Measurements from ENCODE around the gene CYLD. TPM values are rescaled to one million over a fixed set of nuclear protein-coding genes. Genes with fewer than 3 reads are reported as not detected.

Gene CYLD
- total RNA-seq, 1 experiment from 2014 or later, result 10.1 TPM

DNA sequence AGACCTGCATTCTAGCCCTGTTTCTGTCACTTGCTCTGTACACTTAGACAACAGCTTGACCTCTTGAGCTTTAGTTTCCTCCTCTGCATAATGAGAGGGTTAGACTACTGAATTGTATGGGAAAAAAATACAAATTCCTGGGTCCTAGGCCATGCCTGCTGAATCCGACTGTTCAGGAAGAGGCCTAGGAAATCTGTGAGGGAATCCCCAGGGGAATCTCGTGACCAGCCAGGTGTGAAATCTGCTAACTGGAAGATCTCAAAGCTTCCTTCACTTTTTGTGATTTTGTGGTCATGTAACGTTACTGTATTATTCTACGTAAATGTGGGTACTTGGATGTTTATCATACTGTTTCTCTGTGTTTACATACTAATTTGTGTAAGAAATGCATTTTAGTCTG is 58.2 kb downstream of the CYLD start:
- CTCF ChIA-PET, result no interaction called here
- TF ChIP-seq, protein P1, sequence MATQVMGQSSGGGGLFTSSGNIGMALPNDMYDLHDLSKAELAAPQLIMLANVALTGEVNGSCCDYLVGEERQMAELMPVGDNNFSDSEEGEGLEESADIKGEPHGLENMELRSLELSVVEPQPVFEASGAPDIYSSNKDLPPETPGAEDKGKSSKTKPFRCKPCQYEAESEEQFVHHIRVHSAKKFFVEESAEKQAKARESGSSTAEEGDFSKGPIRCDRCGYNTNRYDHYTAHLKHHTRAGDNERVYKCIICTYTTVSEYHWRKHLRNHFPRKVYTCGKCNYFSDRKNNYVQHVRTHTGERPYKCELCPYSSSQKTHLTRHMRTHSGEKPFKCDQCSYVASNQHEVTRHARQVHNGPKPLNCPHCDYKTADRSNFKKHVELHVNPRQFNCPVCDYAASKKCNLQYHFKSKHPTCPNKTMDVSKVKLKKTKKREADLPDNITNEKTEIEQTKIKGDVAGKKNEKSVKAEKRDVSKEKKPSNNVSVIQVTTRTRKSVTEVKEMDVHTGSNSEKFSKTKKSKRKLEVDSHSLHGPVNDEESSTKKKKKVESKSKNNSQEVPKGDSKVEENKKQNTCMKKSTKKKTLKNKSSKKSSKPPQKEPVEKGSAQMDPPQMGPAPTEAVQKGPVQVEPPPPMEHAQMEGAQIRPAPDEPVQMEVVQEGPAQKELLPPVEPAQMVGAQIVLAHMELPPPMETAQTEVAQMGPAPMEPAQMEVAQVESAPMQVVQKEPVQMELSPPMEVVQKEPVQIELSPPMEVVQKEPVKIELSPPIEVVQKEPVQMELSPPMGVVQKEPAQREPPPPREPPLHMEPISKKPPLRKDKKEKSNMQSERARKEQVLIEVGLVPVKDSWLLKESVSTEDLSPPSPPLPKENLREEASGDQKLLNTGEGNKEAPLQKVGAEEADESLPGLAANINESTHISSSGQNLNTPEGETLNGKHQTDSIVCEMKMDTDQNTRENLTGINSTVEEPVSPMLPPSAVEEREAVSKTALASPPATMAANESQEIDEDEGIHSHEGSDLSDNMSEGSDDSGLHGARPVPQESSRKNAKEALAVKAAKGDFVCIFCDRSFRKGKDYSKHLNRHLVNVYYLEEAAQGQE (IDR thresholded peaks at IDR 0.05; ENCODE audit: insufficient read depth in 1 of 2, low read depth in 2 of 2, low read length in 1 of 2), result no peak
- no peak for TF ChIP-seq TCF7L2 (IDR thresholded peaks at IDR 0.05; ENCODE audit: low read depth, low read length)
- TF ChIP-seq, protein P2, sequence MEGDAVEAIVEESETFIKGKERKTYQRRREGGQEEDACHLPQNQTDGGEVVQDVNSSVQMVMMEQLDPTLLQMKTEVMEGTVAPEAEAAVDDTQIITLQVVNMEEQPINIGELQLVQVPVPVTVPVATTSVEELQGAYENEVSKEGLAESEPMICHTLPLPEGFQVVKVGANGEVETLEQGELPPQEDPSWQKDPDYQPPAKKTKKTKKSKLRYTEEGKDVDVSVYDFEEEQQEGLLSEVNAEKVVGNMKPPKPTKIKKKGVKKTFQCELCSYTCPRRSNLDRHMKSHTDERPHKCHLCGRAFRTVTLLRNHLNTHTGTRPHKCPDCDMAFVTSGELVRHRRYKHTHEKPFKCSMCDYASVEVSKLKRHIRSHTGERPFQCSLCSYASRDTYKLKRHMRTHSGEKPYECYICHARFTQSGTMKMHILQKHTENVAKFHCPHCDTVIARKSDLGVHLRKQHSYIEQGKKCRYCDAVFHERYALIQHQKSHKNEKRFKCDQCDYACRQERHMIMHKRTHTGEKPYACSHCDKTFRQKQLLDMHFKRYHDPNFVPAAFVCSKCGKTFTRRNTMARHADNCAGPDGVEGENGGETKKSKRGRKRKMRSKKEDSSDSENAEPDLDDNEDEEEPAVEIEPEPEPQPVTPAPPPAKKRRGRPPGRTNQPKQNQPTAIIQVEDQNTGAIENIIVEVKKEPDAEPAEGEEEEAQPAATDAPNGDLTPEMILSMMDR (IDR thresholded peaks at IDR 0.05), result no peak
- TF ChIP-seq POLR2AphosphoS5 (IDR thresholded peaks at IDR 0.05; ENCODE audit: low read depth, low read length), result no peak
- no peak for TF ChIP-seq SIN3A (IDR thresholded peaks at IDR 0.05; ENCODE audit: borderline replicate concordance, insufficient read depth, low read depth, low read length)
- in situ Hi-C loops (cut with HindIII; ENCODE audit: low pct_unique_long_range_greater_than_20kb, low sequenced_read_pairs), result no loop called here

DNA sequence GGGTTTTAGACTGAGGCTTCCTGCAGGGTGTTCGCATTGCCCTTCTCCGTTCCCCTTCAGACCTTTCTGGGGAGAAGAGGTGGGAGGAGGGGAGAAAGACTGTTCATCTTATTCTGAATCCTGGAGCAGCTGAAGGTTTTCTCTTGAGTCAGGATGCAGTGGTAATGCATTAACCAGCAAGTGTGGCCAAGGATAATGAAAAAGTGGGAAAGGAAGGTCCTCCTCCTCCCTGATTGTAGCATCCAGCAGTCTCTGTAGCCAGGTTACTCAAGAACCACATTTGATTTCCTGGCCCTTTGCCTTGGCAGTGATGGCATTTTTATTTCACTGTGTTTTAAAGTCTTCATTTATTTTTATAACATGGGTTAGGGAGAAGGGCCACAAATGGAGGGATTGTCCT is 59.1 kb downstream of the CYLD start:
- POLR2A ChIA-PET, result no interaction called here
- intact Hi-C loops (cut with micrococcal nuclease; ENCODE audit: unreplicated experiment), result no loop called here
- BruUV-seq (replicated peaks), result no TSS peak
- ATAC-seq (no peak), DNase-seq (ENCODE audit: low read depth, low spot score) (no peak)
- H3K27ac ChIP-seq (ENCODE audit: low read length), result no peak overlapping the region
- no peak overlapping the region for H3K4me3 ChIP-seq (ENCODE audit: low read depth in 2 of 2, low read length in 2 of 2)
- H3K27me3 ChIP-seq (ENCODE audit: control insufficient read depth, insufficient read depth, low read length), result no peaks in the 10 kb centered on the region
- H3K36me3 ChIP-seq (ENCODE audit: control insufficient read depth, insufficient read depth, low read length), result no peaks in the 10 kb centered on the region
- no peaks in the 10 kb centered on the region for H3K9me3 ChIP-seq (ENCODE audit: control insufficient read depth, insufficient read depth, low read depth, low read length)
- no peak for TF ChIP-seq TCF7L2 (IDR thresholded peaks at IDR 0.05; ENCODE audit: low read depth, low read length)
- TF ChIP-seq POLR2AphosphoS5 (IDR thresholded peaks at IDR 0.05; ENCODE audit: low read depth, low read length), result no peak
- TF ChIP-seq, protein P2 (IDR thresholded peaks at IDR 0.05), result no peak
- TF ChIP-seq, protein P1 (IDR thresholded peaks at IDR 0.05; ENCODE audit: insufficient read depth in 1 of 2, low read depth in 2 of 2, low read length in 1 of 2), result no peak
- no peak for TF ChIP-seq SIN3A (IDR thresholded peaks at IDR 0.05; ENCODE audit: borderline replicate concordance, insufficient read depth, low read depth, low read length)
- in situ Hi-C loops (cut with HindIII; ENCODE audit: low pct_unique_long_range_greater_than_20kb, low sequenced_read_pairs), result no loop called here
- H3K4me1 ChIP-seq (ENCODE audit: control insufficient read depth, insufficient read depth, low read length), result no peaks in the 10 kb centered on the region
- CTCF ChIA-PET, result no interaction called here

More for the DNA sequence above, 58.2 kb downstream of the CYLD start:
- ATAC-seq (no peak), DNase-seq (ENCODE audit: low read depth, low spot score) (no peak)
- intact Hi-C loops (cut with micrococcal nuclease; ENCODE audit: unreplicated experiment), result no loop called here
- BruUV-seq (replicated peaks), result no TSS peak
- Histone ChIP-seq H3K9me3 (ENCODE audit: control insufficient read depth, insufficient read depth, low read depth, low read length) (no peaks in the 10 kb centered on the region), H3K4me3 (ENCODE audit: low read depth in 2 of 2, low read length in 2 of 2) (no peak overlapping the region), H3K36me3 (ENCODE audit: control insufficient read depth, insufficient read depth, low read length) (no peaks in the 10 kb centered on the region), H3K4me1 (ENCODE audit: control insufficient read depth, insufficient read depth, low read length) (no peaks in the 10 kb centered on the region), H3K27ac (ENCODE audit: low read length) (no peak overlapping the region), H3K27me3 (ENCODE audit: control insufficient read depth, insufficient read depth, low read length) (no peaks in the 10 kb centered on the region)
- POLR2A ChIA-PET, result no interaction called here

All from Panc1 (cell line).